ENCODE data around the gene RAD9B.
"Not testable (repeated sequence)": the region's sequence is repeated elsewhere in the genome, so short reads cannot be mapped to it uniquely, and the experiment has no call there.

RAD9B gene

DNA sequence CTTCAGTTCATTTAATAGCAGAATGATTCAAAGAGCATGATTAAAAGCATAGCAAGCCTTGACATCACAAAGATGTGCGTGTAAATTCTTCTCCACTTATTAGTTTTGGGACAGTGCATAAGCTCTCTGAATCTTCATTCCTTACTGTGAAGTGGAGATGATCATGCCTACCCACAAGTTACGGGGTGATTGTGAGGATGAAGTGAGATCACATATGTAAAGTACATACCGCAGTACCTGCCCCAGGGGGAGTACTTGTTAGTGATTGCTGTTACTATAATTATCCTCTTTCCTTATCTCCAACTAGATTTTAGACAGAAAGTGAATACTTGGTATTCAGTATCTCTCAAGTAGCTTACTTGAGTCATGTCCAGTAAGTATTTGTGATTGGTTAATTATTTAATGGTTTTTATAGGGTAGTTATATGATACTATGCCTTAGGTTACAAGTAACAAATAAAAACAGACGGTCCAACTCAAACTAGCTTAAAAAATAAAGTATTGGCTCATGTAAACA is 6.0 kb downstream of the RAD9B start:
- Mint-ChIP-seq H3K27me3 (no peaks in the 10 kb centered on the region), H3K4me3 (no peak overlapping the region)

GRCh38 chr12:110513842-110514241 is 11.7 kb downstream of the RAD9B start:
- H3K27ac Mint-ChIP-seq: no peak overlapping the region
- no peaks in the 10 kb centered on the region for H3K27me3 Mint-ChIP-seq
- H3K9me3 Mint-ChIP-seq: no peaks in the 10 kb centered on the region
- no peaks in the 10 kb centered on the region for H3K36me3 Mint-ChIP-seq (ENCODE audit: low read depth)
- H3K4me3 Mint-ChIP-seq: no peak overlapping the region
- H3K4me1 Mint-ChIP-seq (ENCODE audit: low read depth): no peaks in the 10 kb centered on the region

More for the DNA sequence above, 6.0 kb downstream of the RAD9B start:
- no peaks in the 10 kb centered on the region for H3K9me3 Mint-ChIP-seq
- no peaks in the 10 kb centered on the region for H3K36me3 Mint-ChIP-seq (ENCODE audit: low read depth)
- H3K4me1 Mint-ChIP-seq (ENCODE audit: low read depth): no peaks in the 10 kb centered on the region
- H3K27ac Mint-ChIP-seq: no peak overlapping the region

DNA sequence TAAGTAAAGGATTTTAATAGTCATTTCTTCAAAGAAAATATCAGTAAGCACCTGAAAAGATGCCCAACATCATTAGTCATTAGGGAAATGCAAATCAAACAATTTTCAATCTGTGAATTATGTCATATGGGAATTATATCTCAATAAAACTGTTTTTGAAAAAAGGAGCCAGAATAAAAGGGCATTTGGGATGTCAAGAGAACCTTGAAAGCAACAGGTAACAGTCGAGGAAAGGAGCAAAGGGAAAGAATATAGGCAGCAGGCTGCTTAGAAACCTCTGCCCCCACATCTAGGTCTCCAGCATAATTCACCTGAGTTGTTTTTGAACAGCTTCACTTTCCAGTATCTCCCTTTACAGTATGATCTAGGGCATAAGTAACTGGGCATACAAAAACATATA is 12.2 kb downstream of the RAD9B start:
- no peaks in the 10 kb centered on the region for H3K4me1 Mint-ChIP-seq (ENCODE audit: low read depth)
- H3K27me3 Mint-ChIP-seq: no peaks in the 10 kb centered on the region
- H3K36me3 Mint-ChIP-seq (ENCODE audit: low read depth): no peaks in the 10 kb centered on the region
- no peak overlapping the region for H3K4me3 Mint-ChIP-seq
- no peak overlapping the region for H3K27ac Mint-ChIP-seq
- H3K9me3 Mint-ChIP-seq: no peaks in the 10 kb centered on the region

GRCh38 chr12:110516995-110517394 is 14.9 kb downstream of the RAD9B start:
- no peak overlapping the region for H3K4me3 Mint-ChIP-seq
- H3K27me3 Mint-ChIP-seq: no peaks in the 10 kb centered on the region
- no peaks in the 10 kb centered on the region for H3K36me3 Mint-ChIP-seq (ENCODE audit: low read depth)
- H3K4me1 Mint-ChIP-seq (ENCODE audit: low read depth): no peaks in the 10 kb centered on the region
- H3K27ac Mint-ChIP-seq: no peak overlapping the region
- no peaks in the 10 kb centered on the region for H3K9me3 Mint-ChIP-seq

DNA sequence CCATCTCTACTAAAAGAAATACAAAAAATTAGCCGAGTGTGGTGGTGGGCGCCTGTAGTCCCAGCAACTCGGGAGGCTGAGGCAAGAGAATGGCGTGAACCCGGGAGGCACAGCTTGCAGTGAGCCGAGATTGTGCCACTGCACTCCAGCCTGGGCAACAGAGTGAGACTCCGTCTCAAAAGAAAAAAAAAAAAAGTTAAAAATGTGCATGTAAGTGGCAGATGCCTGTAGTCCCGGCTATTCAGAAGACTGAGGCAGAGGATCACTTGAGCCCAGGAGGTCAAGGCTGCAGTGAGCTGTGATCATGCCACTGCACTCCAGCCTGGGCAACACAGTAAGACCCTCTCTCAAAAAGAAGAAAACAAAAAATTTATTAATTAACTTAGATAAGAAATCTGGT is 15.9 kb downstream of the RAD9B start:
- H3K4me1 Mint-ChIP-seq (ENCODE audit: low read depth); H3K4me3 Mint-ChIP-seq; H3K27ac Mint-ChIP-seq; H3K36me3 Mint-ChIP-seq (ENCODE audit: low read depth); H3K9me3 Mint-ChIP-seq; H3K27me3 Mint-ChIP-seq: not testable (repeated sequence)

DNA sequence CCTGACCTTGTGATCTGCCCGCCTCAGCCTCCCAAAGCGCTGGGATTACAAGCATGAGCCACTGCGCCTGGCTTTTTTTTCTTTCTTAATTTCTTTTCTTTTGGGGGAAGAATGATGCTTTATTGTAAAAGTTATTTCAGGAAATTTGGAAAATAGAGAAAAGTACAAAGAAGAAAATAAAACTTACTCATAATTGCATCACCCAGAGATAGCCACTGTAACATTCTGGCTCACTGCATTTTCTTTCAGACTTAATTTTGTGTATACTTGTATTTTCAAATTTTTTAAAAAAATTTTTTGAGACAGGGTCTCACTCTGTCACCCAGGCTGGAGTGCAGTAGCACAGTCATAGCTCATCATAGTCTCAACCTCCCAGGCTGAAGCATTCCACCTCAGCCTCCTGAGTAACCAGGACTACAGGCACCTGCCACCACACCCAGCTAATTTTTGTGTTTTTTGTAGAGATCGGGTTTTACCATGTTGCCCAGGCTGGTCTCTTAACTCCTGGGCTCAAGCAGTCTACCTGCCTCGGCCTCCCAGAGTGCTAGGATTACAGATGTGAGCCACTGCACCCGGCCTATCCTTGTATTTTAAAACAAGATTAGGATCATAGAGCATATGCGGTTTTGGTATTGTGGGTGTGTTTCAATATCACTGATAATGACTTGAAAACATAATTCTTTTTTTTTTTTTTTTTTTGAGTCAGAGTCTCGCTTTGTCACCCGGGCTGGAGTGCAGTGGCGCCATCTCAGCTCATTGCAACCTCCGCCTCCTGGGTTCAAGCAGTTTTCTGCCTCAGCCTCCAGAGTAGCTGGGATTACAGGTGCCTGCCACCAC is 19.0 kb downstream of the RAD9B start:
- H3K27ac Mint-ChIP-seq; H3K27me3 Mint-ChIP-seq; H3K36me3 Mint-ChIP-seq (ENCODE audit: low read depth); H3K9me3 Mint-ChIP-seq; H3K4me3 Mint-ChIP-seq; H3K4me1 Mint-ChIP-seq (ENCODE audit: low read depth): not testable (repeated sequence)

DNA sequence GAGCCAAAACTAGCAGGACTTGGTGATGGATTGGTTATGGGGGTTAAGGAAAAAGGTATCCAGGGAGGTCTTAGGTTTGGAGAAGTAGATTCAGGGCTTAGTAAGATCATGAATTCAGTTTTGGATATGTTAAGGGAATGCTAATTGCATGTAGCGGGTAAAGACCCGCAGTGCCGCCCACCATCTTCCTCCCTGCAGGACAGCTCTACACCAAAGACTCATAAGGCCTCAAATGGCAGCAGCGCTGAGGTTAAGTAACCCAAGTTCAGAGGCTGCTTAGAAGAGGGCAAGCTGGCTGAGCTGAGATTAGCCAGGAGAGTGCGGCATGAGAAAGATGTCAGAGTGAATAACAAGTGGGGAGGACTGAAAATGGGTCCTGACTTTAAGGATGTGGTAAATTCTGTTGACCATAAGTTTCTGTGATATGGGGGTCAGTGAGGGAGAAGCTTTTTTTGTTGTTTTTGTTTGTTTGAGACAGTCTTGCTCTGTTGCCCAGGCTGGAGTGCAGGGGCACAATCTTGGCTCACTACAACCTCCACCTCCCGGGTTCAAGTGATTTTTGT is 26.2 kb downstream of the RAD9B start:
- H3K36me3 Mint-ChIP-seq (ENCODE audit: low read depth): peaks cover 35% of the 10 kb centered on the region
- H3K27me3 Mint-ChIP-seq: no peaks in the 10 kb centered on the region
- no peak overlapping the region for H3K27ac Mint-ChIP-seq
- no peak overlapping the region for H3K4me3 Mint-ChIP-seq
- peaks cover 30% of the 10 kb centered on the region for H3K4me1 Mint-ChIP-seq (ENCODE audit: low read depth)
- no peaks in the 10 kb centered on the region for H3K9me3 Mint-ChIP-seq

GRCh38 chr12:110530511-110530910 is 28.4 kb downstream of the RAD9B start:
- Mint-ChIP-seq H3K27ac (no peak overlapping the region), H3K9me3 (no peaks in the 10 kb centered on the region), H3K27me3 (no peaks in the 10 kb centered on the region), H3K4me1 (ENCODE audit: low read depth) (peaks cover 44% of the 10 kb centered on the region), H3K4me3 (no peak overlapping the region), H3K36me3 (ENCODE audit: low read depth) (peaks cover 49% of the 10 kb centered on the region)

GRCh38 chr12:110531741-110532333 is 29.7 kb downstream of the RAD9B start:
- H3K4me3 Mint-ChIP-seq: peak overlapping the region; percentile 2
- no peaks in the 10 kb centered on the region for H3K9me3 Mint-ChIP-seq
- peak overlapping the region; percentile 59 for H3K27ac Mint-ChIP-seq
- peaks cover 60% of the 10 kb centered on the region for H3K36me3 Mint-ChIP-seq (ENCODE audit: low read depth)
- no peaks in the 10 kb centered on the region for H3K27me3 Mint-ChIP-seq
- H3K4me1 Mint-ChIP-seq (ENCODE audit: low read depth): peaks cover 50% of the 10 kb centered on the region

GRCh38 chr12:110532644-110533043 is 30.5 kb downstream of the RAD9B start:
- H3K4me3 Mint-ChIP-seq: no peak overlapping the region
- no peak overlapping the region for H3K27ac Mint-ChIP-seq
- peaks cover 51% of the 10 kb centered on the region for H3K4me1 Mint-ChIP-seq (ENCODE audit: low read depth)
- no peaks in the 10 kb centered on the region for H3K9me3 Mint-ChIP-seq
- no peaks in the 10 kb centered on the region for H3K27me3 Mint-ChIP-seq
- H3K36me3 Mint-ChIP-seq (ENCODE audit: low read depth): peaks cover 66% of the 10 kb centered on the region

GRCh38 chr12:110533607-110534006 is 31.5 kb downstream of the RAD9B start:
- H3K36me3 Mint-ChIP-seq (ENCODE audit: low read depth): peaks cover 68% of the 10 kb centered on the region

DNA sequence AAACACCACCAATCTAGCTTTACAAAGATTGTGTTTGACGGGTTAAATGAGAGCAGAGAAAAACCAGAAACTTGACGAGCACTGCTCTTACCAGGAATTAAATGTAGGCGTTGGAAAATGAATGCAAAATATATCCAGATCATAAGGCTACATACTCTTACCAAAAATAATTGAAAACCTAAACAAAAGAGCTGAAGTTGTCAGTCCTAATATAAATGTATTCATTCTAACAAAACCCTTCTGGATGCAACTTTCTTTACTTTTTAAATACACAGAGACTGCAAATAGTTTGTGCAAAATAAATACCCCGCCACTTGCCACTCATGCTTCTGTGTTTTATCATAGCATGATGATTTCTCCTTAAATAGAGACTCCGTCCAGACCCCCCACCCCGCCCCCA is 32.7 kb downstream of the RAD9B start:
- Mint-ChIP-seq H3K27me3 (no peaks in the 10 kb centered on the region), H3K36me3 (ENCODE audit: low read depth) (peaks cover 70% of the 10 kb centered on the region), H3K27ac (no peak overlapping the region), H3K4me3 (no peak overlapping the region), H3K4me1 (ENCODE audit: low read depth) (peaks cover 47% of the 10 kb centered on the region), H3K9me3 (no peaks in the 10 kb centered on the region)

More at GRCh38 chr12:110533607-110534006, 31.5 kb downstream of the RAD9B start:
- Mint-ChIP-seq H3K27me3 (no peaks in the 10 kb centered on the region), H3K27ac (no peak overlapping the region), H3K9me3 (no peaks in the 10 kb centered on the region), H3K4me3 (no peak overlapping the region), H3K4me1 (ENCODE audit: low read depth) (peaks cover 51% of the 10 kb centered on the region)

GRCh38 chr12:110536834-110537604 is 34.9 kb downstream of the RAD9B start:
- Mint-ChIP-seq H3K9me3 (no peaks in the 10 kb centered on the region), H3K27me3 (no peaks in the 10 kb centered on the region), H3K27ac (no peak overlapping the region), H3K4me3 (no peak overlapping the region), H3K4me1 (ENCODE audit: low read depth) (peaks cover 32% of the 10 kb centered on the region), H3K36me3 (ENCODE audit: low read depth) (peaks cover 57% of the 10 kb centered on the region)

GRCh38 chr12:110537605-110538409 is 35.7 kb downstream of the RAD9B start:
- no peak overlapping the region for H3K4me3 Mint-ChIP-seq
- H3K27me3 Mint-ChIP-seq: no peaks in the 10 kb centered on the region
- H3K27ac Mint-ChIP-seq: peak overlapping the region; percentile 53
- peaks cover 62% of the 10 kb centered on the region for H3K36me3 Mint-ChIP-seq (ENCODE audit: low read depth)
- H3K9me3 Mint-ChIP-seq: no peaks in the 10 kb centered on the region
- H3K4me1 Mint-ChIP-seq (ENCODE audit: low read depth): peaks cover 32% of the 10 kb centered on the region
